ENCODE results near the gene GRIA1. TPM values are rescaled to one million over a fixed set of nuclear protein-coding genes. Genes with fewer than 3 reads are reported as not detected.

Gene GRIA1
- total RNA-seq, 1 experiment from 2014 or later: 0.81 TPM

DNA sequence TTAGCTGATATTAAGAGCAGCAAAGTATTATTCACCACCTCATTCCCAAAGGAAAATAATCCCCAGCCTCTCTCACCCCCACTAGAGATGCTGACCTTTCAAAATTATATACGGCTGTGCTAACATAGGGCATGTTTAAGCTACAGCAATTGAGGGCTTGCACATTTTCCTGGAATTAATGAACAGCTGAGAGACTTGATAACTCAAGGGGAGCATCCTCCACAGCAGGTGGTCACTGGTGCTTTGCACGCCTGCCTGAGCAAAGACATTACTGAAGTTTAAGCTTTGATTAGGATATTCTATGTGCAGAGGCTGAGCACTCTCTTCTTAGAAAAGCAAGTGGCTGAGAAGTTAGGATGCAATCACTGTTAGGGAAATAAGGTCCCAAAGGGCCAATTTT lies 317.3 kb downstream of the GRIA1 start (continued):
- TF ChIP-seq CREM (CRISPR knock-in tag; IDR thresholded peaks at IDR 0.05): no peak

DNA sequence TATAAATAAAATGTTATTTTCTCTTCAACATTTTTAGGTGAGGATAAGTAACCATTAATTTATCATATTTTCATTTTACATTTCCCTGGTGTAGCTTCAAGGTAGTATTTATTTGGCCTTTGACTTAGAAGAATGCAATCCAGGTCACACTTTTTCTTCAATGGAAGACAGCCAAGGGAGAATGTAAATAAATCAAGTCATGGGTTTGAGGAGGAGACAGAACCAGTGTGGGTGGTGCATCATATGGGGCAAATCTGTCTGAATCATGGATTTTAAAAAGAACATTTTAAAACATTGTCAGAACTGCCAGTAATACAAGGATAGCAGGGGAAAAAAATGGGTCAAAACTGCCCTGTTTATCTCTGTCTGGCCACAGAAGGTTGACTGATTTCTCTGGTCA lies 318.7 kb downstream of the GRIA1 start:
- CTCF ChIA-PET: no interaction called here

More for the DNA sequence above, 318.7 kb downstream of the GRIA1 start:
- H3K4me3 Mint-ChIP-seq: no peak overlapping the region
- TF ChIP-seq CREB1 (CRISPR knock-in tag; IDR thresholded peaks at IDR 0.05): no peak
- TF ChIP-seq, protein P1, sequence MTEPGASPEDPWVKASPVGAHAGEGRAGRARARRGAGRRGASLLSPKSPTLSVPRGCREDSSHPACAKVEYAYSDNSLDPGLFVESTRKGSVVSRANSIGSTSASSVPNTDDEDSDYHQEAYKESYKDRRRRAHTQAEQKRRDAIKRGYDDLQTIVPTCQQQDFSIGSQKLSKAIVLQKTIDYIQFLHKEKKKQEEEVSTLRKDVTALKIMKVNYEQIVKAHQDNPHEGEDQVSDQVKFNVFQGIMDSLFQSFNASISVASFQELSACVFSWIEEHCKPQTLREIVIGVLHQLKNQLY (CRISPR knock-in tag; IDR thresholded peaks at IDR 0.05): no peak
- TF ChIP-seq ETV6 (CRISPR knock-in tag; IDR thresholded peaks at IDR 0.05): no peak
- no peak for TF ChIP-seq FOXJ3 (CRISPR knock-in tag; IDR thresholded peaks at IDR 0.05; ENCODE audit: borderline replicate concordance)
- no peak for TF ChIP-seq ZNF416 (CRISPR knock-in tag; IDR thresholded peaks at IDR 0.05)
- TF ChIP-seq E2F4 (CRISPR knock-in tag; IDR thresholded peaks at IDR 0.05; ENCODE audit: borderline replicate concordance, low read depth): no peak
- no peak for TF ChIP-seq ZNF423 (CRISPR knock-in tag; IDR thresholded peaks at IDR 0.05)
- TF ChIP-seq SMAD3 (CRISPR knock-in tag; IDR thresholded peaks at IDR 0.05; ENCODE audit: borderline replicate concordance): no peak
- no peak for TF ChIP-seq ZSCAN18 (CRISPR knock-in tag; IDR thresholded peaks at IDR 0.05)
- TF ChIP-seq NR2C2 (CRISPR knock-in tag; IDR thresholded peaks at IDR 0.05): no peak
- TF ChIP-seq, protein P2, sequence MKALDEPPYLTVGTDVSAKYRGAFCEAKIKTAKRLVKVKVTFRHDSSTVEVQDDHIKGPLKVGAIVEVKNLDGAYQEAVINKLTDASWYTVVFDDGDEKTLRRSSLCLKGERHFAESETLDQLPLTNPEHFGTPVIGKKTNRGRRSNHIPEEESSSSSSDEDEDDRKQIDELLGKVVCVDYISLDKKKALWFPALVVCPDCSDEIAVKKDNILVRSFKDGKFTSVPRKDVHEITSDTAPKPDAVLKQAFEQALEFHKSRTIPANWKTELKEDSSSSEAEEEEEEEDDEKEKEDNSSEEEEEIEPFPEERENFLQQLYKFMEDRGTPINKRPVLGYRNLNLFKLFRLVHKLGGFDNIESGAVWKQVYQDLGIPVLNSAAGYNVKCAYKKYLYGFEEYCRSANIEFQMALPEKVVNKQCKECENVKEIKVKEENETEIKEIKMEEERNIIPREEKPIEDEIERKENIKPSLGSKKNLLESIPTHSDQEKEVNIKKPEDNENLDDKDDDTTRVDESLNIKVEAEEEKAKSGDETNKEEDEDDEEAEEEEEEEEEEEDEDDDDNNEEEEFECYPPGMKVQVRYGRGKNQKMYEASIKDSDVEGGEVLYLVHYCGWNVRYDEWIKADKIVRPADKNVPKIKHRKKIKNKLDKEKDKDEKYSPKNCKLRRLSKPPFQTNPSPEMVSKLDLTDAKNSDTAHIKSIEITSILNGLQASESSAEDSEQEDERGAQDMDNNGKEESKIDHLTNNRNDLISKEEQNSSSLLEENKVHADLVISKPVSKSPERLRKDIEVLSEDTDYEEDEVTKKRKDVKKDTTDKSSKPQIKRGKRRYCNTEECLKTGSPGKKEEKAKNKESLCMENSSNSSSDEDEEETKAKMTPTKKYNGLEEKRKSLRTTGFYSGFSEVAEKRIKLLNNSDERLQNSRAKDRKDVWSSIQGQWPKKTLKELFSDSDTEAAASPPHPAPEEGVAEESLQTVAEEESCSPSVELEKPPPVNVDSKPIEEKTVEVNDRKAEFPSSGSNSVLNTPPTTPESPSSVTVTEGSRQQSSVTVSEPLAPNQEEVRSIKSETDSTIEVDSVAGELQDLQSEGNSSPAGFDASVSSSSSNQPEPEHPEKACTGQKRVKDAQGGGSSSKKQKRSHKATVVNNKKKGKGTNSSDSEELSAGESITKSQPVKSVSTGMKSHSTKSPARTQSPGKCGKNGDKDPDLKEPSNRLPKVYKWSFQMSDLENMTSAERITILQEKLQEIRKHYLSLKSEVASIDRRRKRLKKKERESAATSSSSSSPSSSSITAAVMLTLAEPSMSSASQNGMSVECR (CRISPR knock-in tag; IDR thresholded peaks at IDR 0.05; ENCODE audit: borderline replicate concordance): no peak
- no peak for TF ChIP-seq JAZF1 (CRISPR knock-in tag; IDR thresholded peaks at IDR 0.05)
- no peak for TF ChIP-seq NR1H2 (CRISPR knock-in tag; IDR thresholded peaks at IDR 0.05)
- no peak for TF ChIP-seq ZNF396 (CRISPR knock-in tag; IDR thresholded peaks at IDR 0.05; ENCODE audit: borderline replicate concordance)
- TF ChIP-seq, protein P3, sequence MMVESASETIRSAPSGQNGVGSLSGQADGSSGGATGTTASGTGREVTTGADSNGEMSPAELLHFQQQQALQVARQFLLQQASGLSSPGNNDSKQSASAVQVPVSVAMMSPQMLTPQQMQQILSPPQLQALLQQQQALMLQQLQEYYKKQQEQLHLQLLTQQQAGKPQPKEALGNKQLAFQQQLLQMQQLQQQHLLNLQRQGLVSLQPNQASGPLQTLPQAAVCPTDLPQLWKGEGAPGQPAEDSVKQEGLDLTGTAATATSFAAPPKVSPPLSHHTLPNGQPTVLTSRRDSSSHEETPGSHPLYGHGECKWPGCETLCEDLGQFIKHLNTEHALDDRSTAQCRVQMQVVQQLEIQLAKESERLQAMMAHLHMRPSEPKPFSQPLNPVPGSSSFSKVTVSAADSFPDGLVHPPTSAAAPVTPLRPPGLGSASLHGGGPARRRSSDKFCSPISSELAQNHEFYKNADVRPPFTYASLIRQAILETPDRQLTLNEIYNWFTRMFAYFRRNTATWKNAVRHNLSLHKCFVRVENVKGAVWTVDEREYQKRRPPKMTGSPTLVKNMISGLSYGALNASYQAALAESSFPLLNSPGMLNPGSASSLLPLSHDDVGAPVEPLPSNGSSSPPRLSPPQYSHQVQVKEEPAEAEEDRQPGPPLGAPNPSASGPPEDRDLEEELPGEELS (CRISPR knock-in tag; IDR thresholded peaks at IDR 0.05): no peak
- TF ChIP-seq NFE2L1 (CRISPR knock-in tag; IDR thresholded peaks at IDR 0.05): no peak
- TF ChIP-seq PRRX2 (CRISPR knock-in tag; IDR thresholded peaks at IDR 0.05): no peak
- no peak for TF ChIP-seq ZNF121 (CRISPR knock-in tag; IDR thresholded peaks at IDR 0.05)
- TF ChIP-seq OVOL2 (CRISPR knock-in tag; IDR thresholded peaks at IDR 0.05; ENCODE audit: borderline replicate concordance): no peak
- H3K27ac Mint-ChIP-seq: no peak overlapping the region
- peaks cover 9% of the 10 kb centered on the region for H3K9me3 Mint-ChIP-seq
- POLR2A ChIA-PET: no interaction called here
- no peak for ATAC-seq
- no peaks in the 10 kb centered on the region for H3K36me3 Mint-ChIP-seq
- DNase-seq (ENCODE audit: low spot score): no peak
- no peaks in the 10 kb centered on the region for H3K27me3 Mint-ChIP-seq (ENCODE audit: low read depth)
- no peaks in the 10 kb centered on the region for H3K4me1 Mint-ChIP-seq

Data from WTC11 (cell line).